Measurements from ENCODE around the gene CHST1.

The CHST1 gene

DNA sequence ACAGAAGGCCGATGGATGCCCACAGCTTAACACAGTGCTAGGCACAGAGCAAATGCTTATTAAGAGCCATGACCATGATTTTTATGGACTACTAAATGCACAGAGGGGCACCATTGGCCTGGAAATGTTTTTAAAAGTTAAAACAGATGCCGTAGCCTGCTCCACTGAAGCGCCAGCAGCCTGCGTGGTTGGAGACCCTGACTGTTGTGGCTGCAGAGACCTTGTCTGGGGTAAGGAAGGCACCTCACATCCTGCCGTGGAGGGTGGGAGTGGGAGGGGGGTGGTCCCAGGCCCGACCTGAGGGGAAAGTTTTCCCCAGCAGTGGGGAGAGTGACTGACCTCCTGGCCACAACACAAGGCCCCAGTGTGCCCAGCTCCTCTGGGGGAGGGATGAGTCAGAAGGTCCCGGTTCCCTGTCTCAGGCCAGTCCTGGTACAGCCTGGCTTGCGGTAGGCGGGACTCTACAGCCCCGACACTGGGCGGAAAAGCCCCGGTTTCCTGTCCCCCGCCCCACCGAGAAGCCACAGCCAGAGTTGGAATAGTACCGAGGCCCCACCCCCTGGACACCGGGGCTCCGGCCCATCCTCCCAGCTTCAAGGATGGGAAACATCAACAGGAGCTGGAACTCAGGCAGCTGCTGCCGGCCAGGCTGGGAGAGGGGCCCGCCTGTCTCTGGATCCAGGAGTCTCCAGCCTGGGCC is 7.0 kb downstream of the CHST1 start:
- DNase-seq (ENCODE audit: low spot score in 2 of 2): no peak
- Mint-ChIP-seq H3K4me3 (no peak overlapping the region), H3K9me3 (no peaks in the 10 kb centered on the region), H3K4me1 (peaks cover 8% of the 10 kb centered on the region), H3K27ac (no peak overlapping the region), H3K36me3 (no peaks in the 10 kb centered on the region)
- peak; percentile 44 for ATAC-seq

DNA sequence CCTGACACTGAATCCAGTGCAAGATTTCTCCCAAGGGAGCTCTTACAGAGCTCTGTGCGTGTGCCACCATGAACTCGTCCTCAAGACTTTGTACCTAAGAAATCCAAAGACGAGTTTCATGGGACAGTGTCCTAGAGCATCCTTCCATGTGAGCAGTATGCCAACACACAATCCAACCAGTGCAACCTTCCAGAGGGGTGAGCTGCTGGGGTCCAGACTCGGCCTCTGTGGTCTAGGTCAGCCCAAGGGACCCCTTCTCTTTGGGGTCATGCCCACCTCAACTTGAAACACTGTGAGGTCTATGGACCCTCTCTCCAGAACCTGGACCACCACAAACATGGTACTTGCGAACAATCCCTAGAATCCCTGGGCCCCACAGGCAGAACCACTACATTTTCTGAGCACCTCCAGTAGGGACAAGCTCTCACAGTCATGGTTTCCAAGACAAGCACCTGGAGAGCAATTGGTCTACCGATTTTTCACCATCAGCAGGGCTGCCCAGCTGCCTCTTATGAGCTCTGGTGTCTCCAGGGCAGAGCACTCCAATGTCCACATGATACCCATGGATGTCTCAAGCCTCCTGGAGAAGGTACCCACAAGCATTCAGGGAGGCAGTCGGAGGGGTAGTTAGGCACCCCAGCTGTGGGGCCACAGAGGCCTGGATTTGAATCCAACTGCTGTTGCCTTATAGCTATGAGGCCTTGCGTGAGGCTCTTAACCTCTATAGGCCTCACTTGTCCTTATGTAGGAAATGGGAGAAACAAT is 7.7 kb downstream of the CHST1 start:
- Mint-ChIP-seq H3K36me3 (no peaks in the 10 kb centered on the region), H3K4me3 (no peak overlapping the region), H3K4me1 (peaks cover under 1% of the 10 kb centered on the region), H3K27ac (no peak overlapping the region), H3K9me3 (no peaks in the 10 kb centered on the region)
- ATAC-seq (no peak), DNase-seq (ENCODE audit: low spot score in 2 of 2) (no peak)

DNA sequence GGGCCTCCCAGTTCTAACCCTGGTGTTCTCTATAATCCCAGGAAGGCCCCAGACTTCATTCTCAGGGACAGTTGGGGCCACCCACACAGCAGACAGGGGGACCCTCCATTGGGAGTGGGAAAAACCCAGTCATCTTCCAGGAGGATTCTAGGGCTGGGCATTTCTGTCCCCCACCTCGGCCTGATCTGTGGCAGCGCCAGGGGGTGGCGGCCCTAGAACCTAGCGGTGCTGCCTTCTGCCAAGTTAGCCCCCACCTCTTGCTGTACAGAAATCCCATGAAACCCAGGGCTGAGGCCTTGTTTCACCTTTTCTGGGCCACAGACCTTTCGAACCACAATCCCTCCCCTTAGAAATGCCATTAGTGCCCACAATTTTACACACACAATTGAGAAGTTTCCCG is 9.6 kb downstream of the CHST1 start:
- H3K9me3 Mint-ChIP-seq: no peaks in the 10 kb centered on the region
- no peak for DNase-seq (ENCODE audit: low spot score in 2 of 2)
- no peaks in the 10 kb centered on the region for H3K36me3 Mint-ChIP-seq
- H3K27ac Mint-ChIP-seq: no peak overlapping the region
- ATAC-seq: no peak
- H3K4me3 Mint-ChIP-seq: no peak overlapping the region
- no peaks in the 10 kb centered on the region for H3K4me1 Mint-ChIP-seq

DNA sequence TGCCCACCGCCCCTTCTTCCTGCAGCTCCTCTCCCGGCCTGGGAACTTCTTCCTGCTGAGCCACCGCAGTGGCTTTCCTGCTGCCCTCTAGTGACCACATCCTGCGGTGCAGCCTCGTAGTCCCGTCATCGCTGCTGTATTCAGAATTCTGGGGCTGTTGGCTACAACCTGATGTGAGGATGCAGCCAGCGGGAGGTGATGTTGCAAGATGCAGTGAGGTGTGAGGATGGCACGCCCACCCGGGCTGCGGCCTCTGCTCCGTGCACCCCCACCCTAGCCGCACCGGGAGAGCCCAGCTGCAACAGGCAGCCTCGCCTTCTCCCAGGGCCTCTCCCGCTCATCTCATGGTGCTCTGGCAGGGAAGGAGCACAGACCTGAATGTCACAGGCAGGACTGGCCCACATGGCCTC is 10.1 kb downstream of the CHST1 start:
- no peaks in the 10 kb centered on the region for H3K4me1 Mint-ChIP-seq
- no peaks in the 10 kb centered on the region for H3K36me3 Mint-ChIP-seq
- no peaks in the 10 kb centered on the region for H3K9me3 Mint-ChIP-seq
- DNase-seq (ENCODE audit: low spot score in 2 of 2): peak; percentile 48 to 78
- no peak overlapping the region for H3K27ac Mint-ChIP-seq
- peak; percentile 52 for ATAC-seq
- H3K4me3 Mint-ChIP-seq: no peak overlapping the region

DNA sequence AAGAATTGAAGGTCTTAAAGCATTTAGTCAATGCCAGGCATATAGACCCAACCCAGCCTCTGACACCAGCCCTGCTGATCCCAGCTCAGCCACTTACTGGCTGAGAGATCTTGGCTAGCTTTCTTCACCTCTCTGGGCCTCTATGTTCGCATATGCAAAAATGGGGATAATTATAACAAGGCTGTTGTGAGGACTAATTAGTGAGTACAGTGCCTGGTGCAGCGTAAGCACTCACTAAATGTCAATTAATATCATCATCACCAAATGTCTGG is 10.5 kb downstream of the CHST1 start:
- H3K4me3 Mint-ChIP-seq: no peak overlapping the region
- H3K4me1 Mint-ChIP-seq: no peaks in the 10 kb centered on the region
- H3K9me3 Mint-ChIP-seq: no peaks in the 10 kb centered on the region
- no peaks in the 10 kb centered on the region for H3K36me3 Mint-ChIP-seq
- DNase-seq (ENCODE audit: low spot score in 2 of 2): no peak
- no peak for ATAC-seq
- no peak overlapping the region for H3K27ac Mint-ChIP-seq

DNA sequence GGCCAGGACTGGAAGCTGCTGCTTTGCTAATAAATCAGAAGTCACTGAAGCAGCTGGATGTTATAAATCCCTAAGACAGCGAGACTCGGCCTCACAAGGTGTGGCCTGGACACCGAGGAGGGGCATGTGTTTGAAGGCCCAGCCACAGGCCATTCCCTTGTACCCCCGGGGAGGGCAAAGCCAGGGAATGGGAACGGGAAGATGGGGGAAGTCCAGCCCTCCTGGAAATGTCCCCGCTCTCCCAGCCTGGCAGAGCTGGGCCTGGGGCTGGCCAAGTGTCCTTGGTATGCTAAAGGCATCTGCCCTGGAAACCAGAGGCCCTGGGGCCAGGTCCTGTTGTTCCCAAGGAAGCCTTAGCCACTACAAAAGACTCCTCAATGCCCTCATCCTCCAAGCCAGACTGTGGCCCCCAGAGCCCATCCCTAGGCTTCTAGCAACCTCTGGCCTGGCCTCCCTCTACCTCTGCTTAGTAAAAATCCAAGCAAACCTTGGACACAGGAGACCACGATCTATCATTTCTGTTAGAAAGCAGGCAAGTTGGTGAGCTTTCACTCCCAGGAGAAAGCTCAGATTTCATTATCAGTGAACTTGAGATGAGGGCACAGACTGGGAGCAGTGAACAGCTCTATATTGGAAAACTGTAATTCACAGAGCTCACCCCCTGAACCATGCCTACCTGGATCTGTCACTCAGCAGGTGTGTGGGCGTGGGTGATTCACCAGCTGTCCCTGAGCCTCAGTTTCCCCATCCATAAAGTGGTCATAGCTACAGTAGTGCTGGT is 11.0 kb downstream of the CHST1 start:
- H3K9me3 Mint-ChIP-seq: no peaks in the 10 kb centered on the region
- no peak overlapping the region for H3K27ac Mint-ChIP-seq
- DNase-seq (ENCODE audit: low spot score in 2 of 2): no peak
- no peaks in the 10 kb centered on the region for H3K36me3 Mint-ChIP-seq
- H3K4me1 Mint-ChIP-seq: no peaks in the 10 kb centered on the region
- no peak overlapping the region for H3K4me3 Mint-ChIP-seq
- no peak for ATAC-seq

DNA sequence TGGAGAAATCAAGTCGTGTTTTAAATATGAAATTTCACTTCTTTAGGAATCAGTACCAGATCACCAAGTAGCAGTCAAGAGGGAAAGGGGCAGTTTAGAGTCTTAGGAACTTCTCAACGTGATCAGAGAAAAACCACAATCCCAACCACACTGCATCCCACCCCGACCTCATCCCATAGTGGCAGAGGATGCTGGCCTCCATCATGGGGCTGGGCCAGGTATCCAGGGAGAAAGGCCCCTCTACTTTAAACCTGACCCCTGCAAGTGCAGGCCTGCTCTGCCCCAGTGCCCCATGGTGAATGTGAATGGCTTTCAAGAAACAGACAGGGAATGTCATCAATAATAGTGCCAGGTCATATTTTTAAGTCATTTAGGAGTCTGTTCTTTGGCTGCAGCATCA is 12.1 kb downstream of the CHST1 start:
- Mint-ChIP-seq H3K36me3 (no peaks in the 10 kb centered on the region), H3K4me1 (no peaks in the 10 kb centered on the region), H3K9me3 (no peaks in the 10 kb centered on the region), H3K27ac (peak overlapping the region; percentile 26), H3K4me3 (no peak overlapping the region)
- DNase-seq (ENCODE audit: low spot score in 2 of 2): no peak
- ATAC-seq: no peak

DNA sequence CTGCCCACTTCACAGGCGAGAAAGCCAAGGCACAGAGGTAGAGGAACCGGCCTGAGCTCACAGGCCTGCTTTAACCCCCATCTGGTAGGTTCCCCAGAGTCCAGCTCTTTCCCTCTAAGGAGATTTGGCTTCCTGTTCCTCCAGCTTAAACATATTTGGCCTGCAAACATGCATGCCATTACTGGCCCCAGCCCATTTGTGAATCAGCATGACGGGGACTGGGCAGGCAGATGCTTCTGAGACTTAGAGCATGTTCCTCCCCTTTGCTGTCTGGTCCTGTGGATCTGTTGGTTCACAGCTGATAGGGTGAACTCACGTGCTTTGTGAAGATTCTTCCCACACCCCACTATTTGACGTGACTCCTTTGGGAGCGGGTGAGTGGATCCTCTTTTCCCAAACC is 12.6 kb downstream of the CHST1 start:
- Mint-ChIP-seq H3K36me3 (no peaks in the 10 kb centered on the region), H3K4me1 (no peaks in the 10 kb centered on the region), H3K4me3 (no peak overlapping the region), H3K27ac (peak overlapping the region; percentile 26), H3K9me3 (no peaks in the 10 kb centered on the region)
- no peak for DNase-seq (ENCODE audit: low spot score in 2 of 2)
- no peak for ATAC-seq

DNA sequence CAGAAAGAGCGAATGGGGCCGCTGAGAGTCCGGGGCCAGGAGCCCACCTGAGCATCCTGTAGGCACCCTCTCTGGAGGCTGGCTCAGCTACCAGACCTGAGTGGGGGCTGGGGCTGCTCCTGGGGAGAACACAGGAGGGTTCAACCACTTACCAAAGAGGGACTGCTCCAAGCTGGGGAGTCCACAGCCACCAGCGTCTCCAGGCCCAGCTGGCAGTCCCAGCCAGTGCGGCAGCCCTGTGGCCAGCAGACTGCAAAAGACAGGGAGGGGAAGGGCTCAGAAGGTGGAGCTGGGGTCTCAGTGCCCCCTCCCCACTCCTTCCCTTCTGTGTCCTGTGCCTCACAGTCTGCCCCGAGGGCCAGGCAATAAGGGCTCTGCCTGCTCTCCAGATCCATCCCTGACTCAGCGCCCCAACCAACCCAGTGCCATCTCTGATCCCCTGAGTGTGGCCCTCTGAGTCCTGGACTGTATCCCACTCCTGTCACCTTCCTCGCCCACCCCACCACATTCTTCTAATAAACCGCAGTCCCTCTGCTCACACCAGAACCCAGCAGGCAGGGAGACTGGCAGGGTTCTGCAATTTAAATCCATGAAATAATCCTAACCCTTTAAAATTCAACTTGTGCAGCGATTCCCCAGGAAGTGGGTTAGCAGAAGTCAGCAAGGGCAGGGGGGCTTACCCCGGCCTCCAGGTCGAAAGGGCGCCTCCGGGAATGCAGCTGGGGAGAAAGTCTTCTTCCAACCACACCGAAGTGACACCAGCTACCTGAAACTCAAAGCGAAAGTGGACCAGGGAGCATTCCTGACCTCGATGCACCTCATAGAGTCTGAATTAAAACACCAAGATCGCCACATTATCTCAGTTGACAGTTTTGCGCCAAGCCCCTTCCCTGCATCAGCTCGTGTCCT is 13.3 kb downstream of the CHST1 start:
- H3K4me1 Mint-ChIP-seq: no peaks in the 10 kb centered on the region
- DNase-seq (ENCODE audit: low spot score in 2 of 2) (no peak), ATAC-seq (no peak)
- H3K27ac Mint-ChIP-seq: no peak overlapping the region
- H3K36me3 Mint-ChIP-seq: no peaks in the 10 kb centered on the region
- H3K9me3 Mint-ChIP-seq: no peaks in the 10 kb centered on the region
- H3K4me3 Mint-ChIP-seq: no peak overlapping the region

DNA sequence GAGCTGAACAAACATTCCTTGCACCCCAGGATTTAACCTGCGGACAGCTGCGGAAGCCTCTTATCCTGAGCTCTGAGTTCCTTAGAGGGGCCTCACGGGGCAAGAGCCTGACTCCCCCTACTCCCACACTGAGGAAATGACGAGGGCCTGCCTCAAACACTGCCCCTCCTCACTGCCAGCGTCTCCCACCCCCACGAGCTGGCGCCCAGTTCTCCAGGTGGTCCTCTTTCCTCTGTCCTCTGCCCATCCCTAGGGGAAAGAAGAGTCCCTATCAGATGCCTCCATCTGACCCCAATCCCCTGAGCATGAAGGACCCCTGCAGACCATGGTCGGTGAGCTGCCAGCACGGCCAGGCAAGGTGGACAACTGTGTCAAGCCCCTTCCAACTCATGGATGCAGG is 14.3 kb downstream of the CHST1 start:
- H3K9me3 Mint-ChIP-seq: no peaks in the 10 kb centered on the region
- H3K4me3 Mint-ChIP-seq: no peak overlapping the region
- DNase-seq (ENCODE audit: low spot score in 2 of 2): no peak
- ATAC-seq: no peak
- H3K4me1 Mint-ChIP-seq: no peaks in the 10 kb centered on the region
- H3K36me3 Mint-ChIP-seq: no peaks in the 10 kb centered on the region
- H3K27ac Mint-ChIP-seq: no peak overlapping the region

DNA sequence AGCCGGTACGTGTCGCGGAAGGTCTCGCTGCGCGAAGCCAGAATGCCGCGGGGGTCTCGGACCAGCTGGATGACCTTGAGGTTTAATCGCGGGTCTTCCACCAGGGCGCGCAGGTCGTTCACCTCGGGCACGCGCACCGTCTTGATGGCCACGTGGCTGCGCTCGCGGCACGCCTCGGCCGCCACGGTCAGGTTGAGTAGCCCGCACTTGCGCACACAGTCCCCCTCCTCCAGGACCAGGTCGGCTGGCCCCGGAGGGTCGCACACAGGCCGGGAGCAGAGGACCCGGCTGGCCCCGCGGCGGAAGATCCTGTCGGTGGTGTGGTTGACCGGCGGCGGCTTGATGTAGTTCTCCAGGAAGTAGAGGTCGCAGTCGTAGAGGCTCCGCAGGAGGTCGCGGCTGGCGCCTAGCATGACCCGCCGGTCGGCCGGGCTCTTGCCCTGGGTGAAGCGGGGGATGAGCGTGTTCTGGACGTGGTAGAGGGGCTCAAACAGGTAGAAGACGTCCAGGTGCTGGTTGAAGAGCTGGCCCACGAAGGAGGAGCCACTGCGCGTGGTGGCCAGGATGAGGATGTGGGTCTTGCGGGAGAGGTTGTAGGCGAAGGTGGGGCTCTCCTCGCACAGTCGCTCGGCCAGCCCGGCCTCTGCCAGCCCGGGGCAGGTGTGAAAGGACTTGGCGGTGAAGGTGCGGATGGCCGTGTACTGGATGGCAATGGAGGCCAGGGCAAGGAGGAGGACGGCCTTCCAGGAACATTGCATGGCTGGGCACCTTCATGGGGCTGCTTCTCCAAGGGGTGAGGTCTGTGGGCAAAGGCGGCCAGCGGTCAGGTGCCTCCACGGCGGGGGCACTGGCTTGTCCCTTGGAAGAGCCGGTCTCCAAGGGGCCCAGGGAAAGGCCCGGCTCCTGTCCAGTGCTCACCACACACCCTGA is 15.0 kb downstream of the CHST1 start:
- no peaks in the 10 kb centered on the region for H3K36me3 Mint-ChIP-seq
- H3K9me3 Mint-ChIP-seq: no peaks in the 10 kb centered on the region
- peak overlapping the region; percentile 24 for H3K4me3 Mint-ChIP-seq
- no peak for ATAC-seq
- H3K4me1 Mint-ChIP-seq: no peaks in the 10 kb centered on the region
- DNase-seq (ENCODE audit: low spot score in 2 of 2): no peak
- H3K27ac Mint-ChIP-seq: no peak overlapping the region

DNA sequence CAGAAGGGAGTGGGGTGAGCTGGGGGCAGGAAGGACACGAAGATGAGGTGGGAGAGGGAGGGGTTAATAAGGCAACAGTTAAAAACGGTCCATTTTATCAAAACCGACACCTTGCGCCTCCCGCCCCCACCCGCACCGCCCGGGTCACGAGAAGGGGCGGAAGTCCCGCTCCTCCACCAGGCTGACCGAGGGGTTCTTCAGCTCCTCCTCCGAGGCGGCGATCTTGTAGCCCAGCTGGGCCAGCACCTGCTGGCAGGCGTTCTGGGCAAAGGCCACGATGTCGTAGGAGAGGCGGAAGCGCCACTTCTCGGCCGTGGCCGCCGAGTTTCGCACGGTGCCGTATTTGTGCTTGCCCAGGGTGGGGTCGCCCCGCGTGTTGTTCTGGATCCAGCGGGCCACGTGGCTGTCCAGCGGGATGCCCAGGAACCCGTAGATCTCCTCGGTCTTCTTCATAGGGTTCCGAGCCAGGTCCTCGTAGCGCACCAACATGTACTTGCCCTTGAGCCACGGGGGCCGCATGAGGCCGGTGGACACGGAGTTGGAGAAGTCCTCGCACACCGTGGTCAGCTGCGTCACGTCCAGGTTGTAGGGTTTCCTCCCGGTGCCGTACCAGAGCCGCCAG is 15.8 kb downstream of the CHST1 start:
- H3K36me3 Mint-ChIP-seq: no peaks in the 10 kb centered on the region
- H3K4me1 Mint-ChIP-seq: no peaks in the 10 kb centered on the region
- DNase-seq (ENCODE audit: low spot score in 2 of 2) (no peak), ATAC-seq (no peak)
- no peak overlapping the region for H3K27ac Mint-ChIP-seq
- H3K9me3 Mint-ChIP-seq: no peaks in the 10 kb centered on the region
- no peak overlapping the region for H3K4me3 Mint-ChIP-seq

DNA sequence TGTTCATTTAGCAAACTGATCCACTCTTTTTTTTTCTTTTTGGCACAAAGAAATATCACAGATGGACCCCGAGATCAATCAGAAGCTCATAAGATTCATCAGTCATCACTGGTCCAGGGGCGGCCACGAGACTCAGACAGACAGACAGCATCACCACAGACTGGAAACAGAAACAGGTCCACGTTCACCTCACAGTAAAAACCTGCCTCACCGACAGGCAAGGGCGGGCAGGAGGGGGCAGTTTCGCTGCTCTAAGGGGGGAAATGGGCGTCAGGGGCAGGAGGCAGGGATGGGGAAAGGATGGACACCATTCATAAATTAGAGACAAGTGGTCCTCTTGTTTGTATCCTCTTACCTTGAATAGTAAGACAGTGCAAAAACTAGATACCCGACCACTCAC is 16.5 kb downstream of the CHST1 start:
- DNase-seq (ENCODE audit: low spot score in 2 of 2) (no peak), ATAC-seq (no peak)
- Mint-ChIP-seq H3K4me3 (no peak overlapping the region), H3K9me3 (no peaks in the 10 kb centered on the region), H3K27ac (no peak overlapping the region), H3K36me3 (no peaks in the 10 kb centered on the region), H3K4me1 (no peaks in the 10 kb centered on the region)

DNA sequence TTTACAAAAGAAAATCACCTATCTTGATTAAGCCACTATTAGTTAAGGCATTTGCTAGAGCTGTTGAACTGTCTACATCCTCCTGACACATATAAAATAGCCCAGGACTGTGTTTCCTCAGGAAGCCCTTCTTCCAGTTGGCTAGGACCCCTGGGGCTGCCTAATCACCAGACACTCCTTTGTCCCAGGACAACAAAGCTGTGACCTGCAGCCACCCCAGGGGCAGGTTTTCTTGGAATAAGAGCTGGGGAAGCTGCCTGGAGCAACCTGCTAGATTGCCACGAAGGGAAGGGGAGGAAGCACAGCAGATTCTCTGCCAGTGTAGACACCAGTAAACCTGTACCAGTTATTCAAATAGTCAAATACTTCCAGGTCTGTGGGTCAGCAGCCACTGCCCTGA is 17.6 kb downstream of the CHST1 start:
- ATAC-seq: no peak

More for the DNA sequence above, 17.6 kb downstream of the CHST1 start:
- DNase-seq (ENCODE audit: low spot score in 2 of 2): peak in 1 of 2 donors; percentile 45
- H3K9me3 Mint-ChIP-seq: no peaks in the 10 kb centered on the region
- no peaks in the 10 kb centered on the region for H3K4me1 Mint-ChIP-seq
- no peaks in the 10 kb centered on the region for H3K36me3 Mint-ChIP-seq
- H3K27ac Mint-ChIP-seq: no peak overlapping the region
- no peak overlapping the region for H3K4me3 Mint-ChIP-seq

Measured in stimulated activated effector memory CD8-positive, alpha-beta T cell treated with anti-CD3 and anti-CD28 coated beads, Interleukin-12 subunit alpha, Interleukin-12 subunit beta, amount 100 ng/mL, for 72 hours (primary cell).